ENCODE measurements around the gene CDH11.

DNA sequence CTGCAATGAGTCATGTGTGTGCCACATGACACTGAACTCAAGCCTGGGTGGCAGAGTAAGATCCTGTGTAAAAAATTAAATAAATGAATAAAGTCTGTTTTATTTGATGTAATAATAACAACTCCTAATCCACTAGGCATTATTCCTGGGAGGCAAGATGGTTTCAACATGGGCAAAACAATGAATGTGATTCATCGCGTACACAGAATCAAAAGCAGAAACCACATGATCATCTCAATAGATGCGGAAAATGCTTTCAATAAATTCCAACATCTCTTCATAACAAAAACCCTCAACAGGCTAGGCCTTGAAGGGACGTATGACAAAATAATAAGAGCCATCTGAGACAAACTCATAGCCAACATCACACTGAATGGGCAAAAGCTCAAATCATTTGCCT is 195.4 kb downstream of the CDH11 start:
- TF ChIP-seq POLR2A (IDR thresholded peaks at IDR 0.05; ENCODE audit: low read depth, low read length): no peak
- no peak for TF ChIP-seq SPI1 (IDR thresholded peaks at IDR 0.05; ENCODE audit: low read depth, low read length)
- TF ChIP-seq POLR2AphosphoS5 (IDR thresholded peaks at IDR 0.05; ENCODE audit: low read depth, low read length): no peak
- TF ChIP-seq TAF1 (IDR thresholded peaks at IDR 0.05; ENCODE audit: low read depth, low read length): no peak
- no peak for TF ChIP-seq POU2F2 (IDR thresholded peaks at IDR 0.05; ENCODE audit: low read depth, low read length)
- no peak for TF ChIP-seq PAX5 (IDR thresholded peaks at IDR 0.05; ENCODE audit: insufficient read depth, low read length, severe bottlenecking)
